ENCODE data around the gene IFITM2.

- TF ChIP-seq SUZ12 (IDR thresholded peaks at IDR 0.05; ENCODE audit: extremely low read depth, insufficient read depth, insufficient read length) = no peak
- TF ChIP-seq ZNF274 (IDR thresholded peaks at IDR 0.05; ENCODE audit: low read depth, low read length) = no peak
- TF ChIP-seq YY1 (IDR thresholded peaks at IDR 0.05; ENCODE audit: insufficient read depth, insufficient read length) = no peak
Measured at GRCh38 chr11:298406-299065, 9.1 kb upstream of the IFITM2 start.

All from NT2/D1 (cell line).